Measurements from ENCODE around the gene LRP1. TPM values are rescaled to one million over a fixed set of nuclear protein-coding genes. Genes with fewer than 3 reads are reported as not detected.

LRP1 gene
- polyA plus RNA-seq, 1 donor (not counting 4 experiments of a cell fraction or from before 2014, with no cell fraction given), result 4.9 TPM

- Histone ChIP-seq H2AFZ (ENCODE audit: control insufficient read depth, low read length) (no peak overlapping the region), H3K4me2 (ENCODE audit: control insufficient read depth, extremely low read depth, insufficient read depth, low read depth, low read length) (no peak overlapping the region), H3K79me2 (ENCODE audit: control insufficient read depth, insufficient read depth, low read length) (no peaks in the 10 kb centered on the region), H3K36me3 (ENCODE audit: control insufficient read depth in 2 of 2, extremely low read depth in 1 of 2, insufficient read depth in 2 of 2, low read length in 2 of 2) (no peaks in the 10 kb centered on the region), H3K27ac (ENCODE audit: control insufficient read depth, insufficient read depth, low read length) (no peak overlapping the region), H4K20me1 (ENCODE audit: control insufficient read depth, extremely low read depth, insufficient read depth, low read length) (no peaks in the 10 kb centered on the region), H3K9me1 (ENCODE audit: control insufficient read depth, extremely low read depth, insufficient read depth, low read length) (no peaks in the 10 kb centered on the region), H3K4me1 (ENCODE audit: control insufficient read depth, extremely low read depth, insufficient read depth, low read length) (peaks cover 21% of the 10 kb centered on the region), H3K9ac (ENCODE audit: control insufficient read depth, extremely low read depth, insufficient read depth, low read length) (no peak overlapping the region), H3K9me3 (ENCODE audit: control insufficient read depth, low read depth, low read length) (no peaks in the 10 kb centered on the region), H3K4me3 (ENCODE audit: control insufficient read depth in 2 of 3, extremely low read depth in 1 of 3, insufficient read depth in 2 of 3, low read depth in 1 of 3, low read length in 3 of 3) (no peak overlapping the region), H3K27me3 (ENCODE audit: control insufficient read depth, extremely low read depth, insufficient read depth, low read length) (peaks cover 42% of the 10 kb centered on the region)
- no peak for FAIRE-seq
- no peak for DNase-seq (ENCODE audit: low read depth, low spot score)
- TF ChIP-seq EZH2 (IDR thresholded peaks at IDR 0.05; ENCODE audit: low read length), result no peak
- TF ChIP-seq, protein P1, sequence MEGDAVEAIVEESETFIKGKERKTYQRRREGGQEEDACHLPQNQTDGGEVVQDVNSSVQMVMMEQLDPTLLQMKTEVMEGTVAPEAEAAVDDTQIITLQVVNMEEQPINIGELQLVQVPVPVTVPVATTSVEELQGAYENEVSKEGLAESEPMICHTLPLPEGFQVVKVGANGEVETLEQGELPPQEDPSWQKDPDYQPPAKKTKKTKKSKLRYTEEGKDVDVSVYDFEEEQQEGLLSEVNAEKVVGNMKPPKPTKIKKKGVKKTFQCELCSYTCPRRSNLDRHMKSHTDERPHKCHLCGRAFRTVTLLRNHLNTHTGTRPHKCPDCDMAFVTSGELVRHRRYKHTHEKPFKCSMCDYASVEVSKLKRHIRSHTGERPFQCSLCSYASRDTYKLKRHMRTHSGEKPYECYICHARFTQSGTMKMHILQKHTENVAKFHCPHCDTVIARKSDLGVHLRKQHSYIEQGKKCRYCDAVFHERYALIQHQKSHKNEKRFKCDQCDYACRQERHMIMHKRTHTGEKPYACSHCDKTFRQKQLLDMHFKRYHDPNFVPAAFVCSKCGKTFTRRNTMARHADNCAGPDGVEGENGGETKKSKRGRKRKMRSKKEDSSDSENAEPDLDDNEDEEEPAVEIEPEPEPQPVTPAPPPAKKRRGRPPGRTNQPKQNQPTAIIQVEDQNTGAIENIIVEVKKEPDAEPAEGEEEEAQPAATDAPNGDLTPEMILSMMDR (optimal IDR thresholded peaks at IDR 0.05 in 1 of 3, IDR thresholded peaks at IDR 0.05 in 1 of 3, conservative IDR thresholded peaks at IDR 0.05 in 1 of 3; ENCODE audit: extremely low read depth in 1 of 3, insufficient read depth in 2 of 3, low read length in 3 of 3), result no peak
- dilution Hi-C loops (cut with MboI; ENCODE audit: extremely low pct_ligation_motif_present, low sequenced_read_pairs), result no loop called here
Measured at GRCh38 chr12:57221169-57221917, 93.1 kb downstream of the LRP1 start.

- Histone ChIP-seq H3K4me1 (ENCODE audit: control insufficient read depth, extremely low read depth, insufficient read depth, low read length) (peaks cover 15% of the 10 kb centered on the region), H3K27me3 (ENCODE audit: control insufficient read depth, extremely low read depth, insufficient read depth, low read length) (peaks cover 35% of the 10 kb centered on the region), H2AFZ (ENCODE audit: control insufficient read depth, low read length) (no peak overlapping the region), H3K36me3 (ENCODE audit: control insufficient read depth in 2 of 2, extremely low read depth in 1 of 2, insufficient read depth in 2 of 2, low read length in 2 of 2) (no peaks in the 10 kb centered on the region), H3K9me1 (ENCODE audit: control insufficient read depth, extremely low read depth, insufficient read depth, low read length) (no peaks in the 10 kb centered on the region), H4K20me1 (ENCODE audit: control insufficient read depth, extremely low read depth, insufficient read depth, low read length) (no peaks in the 10 kb centered on the region), H3K9ac (ENCODE audit: control insufficient read depth, extremely low read depth, insufficient read depth, low read length) (no peak overlapping the region), H3K27ac (ENCODE audit: control insufficient read depth, insufficient read depth, low read length) (no peak overlapping the region), H3K4me3 (ENCODE audit: control insufficient read depth in 2 of 3, extremely low read depth in 1 of 3, insufficient read depth in 2 of 3, low read depth in 1 of 3, low read length in 3 of 3) (no peak overlapping the region), H3K79me2 (ENCODE audit: control insufficient read depth, insufficient read depth, low read length) (no peaks in the 10 kb centered on the region), H3K4me2 (ENCODE audit: control insufficient read depth, extremely low read depth, insufficient read depth, low read depth, low read length) (no peak overlapping the region), H3K9me3 (ENCODE audit: control insufficient read depth, low read depth, low read length) (no peaks in the 10 kb centered on the region)
- no peak for FAIRE-seq
- dilution Hi-C loops (cut with MboI; ENCODE audit: extremely low pct_ligation_motif_present, low sequenced_read_pairs), result no loop called here
- TF ChIP-seq, protein P1 (optimal IDR thresholded peaks at IDR 0.05 in 1 of 3, IDR thresholded peaks at IDR 0.05 in 1 of 3, conservative IDR thresholded peaks at IDR 0.05 in 1 of 3; ENCODE audit: extremely low read depth in 1 of 3, insufficient read depth in 2 of 3, low read length in 3 of 3), result no peak
- TF ChIP-seq EZH2 (IDR thresholded peaks at IDR 0.05; ENCODE audit: low read length), result no peak
- no peak for DNase-seq (ENCODE audit: low read depth, low spot score)
Measured at GRCh38 chr12:57222286-57223190, 94.3 kb downstream of the LRP1 start.
